ENCODE results near the gene CTAGE1.

CTAGE1 gene

GRCh38 chr18:22387787-22388186, 29.9 kb downstream of the CTAGE1 start:
- DNase-seq = no peak

- DNase-seq = no peak
These were observed 30.4 kb downstream of the CTAGE1 start for GRCh38 chr18:22387364-22387763.

- no peak for DNase-seq
These were observed 32.0 kb downstream of the CTAGE1 start for GRCh38 chr18:22385718-22386117.

GRCh38 chr18:22378672-22379282, 38.9 kb downstream of the CTAGE1 start:
- DNase-seq = no peak

- no peak for DNase-seq
These were observed 39.9 kb downstream of the CTAGE1 start for GRCh38 chr18:22377769-22378168.

GRCh38 chr18:22370414-22370813, 47.3 kb downstream of the CTAGE1 start:
- no peak for DNase-seq

GRCh38 chr18:22368021-22368420, 49.7 kb downstream of the CTAGE1 start:
- no peak for DNase-seq

GRCh38 chr18:22367303-22367702, 50.4 kb downstream of the CTAGE1 start:
- DNase-seq = no peak

GRCh38 chr18:22363867-22364463, 53.8 kb downstream of the CTAGE1 start:
- DNase-seq = no peak
